Body of pancreas (tissue), 4 donors: ENCODE measurements around the gene UBE2Q2.
"Not testable (repeated sequence)": the region's sequence is repeated elsewhere in the genome, so short reads cannot be mapped to it uniquely, and the experiment has no call there.

ENCODE experiments used
- POLR2A ChIP-seq, 3 donors: fragments of 450-650 bp; IDR thresholded peaks; one replicate each; pipeline ENCODE4 v1.6.1; 2016; ENCODE audit warnings: antibody characterized with exemption in 3 of 3, mild to moderate bottlenecking in 2 of 3
- TF ChIP-seq, protein P1 (sequence below), 7 experiments: fragments of 450-650 bp in 4 of 7; fragments of 200-600 bp in 3 of 7; sonication (generic) in 3 of 7; IDR thresholded peaks; one replicate each; pipeline ENCODE4 v1.5.1; 2016 to 2019; ENCODE audit warnings: antibody characterized with exemption in 7 of 7

DNA sequence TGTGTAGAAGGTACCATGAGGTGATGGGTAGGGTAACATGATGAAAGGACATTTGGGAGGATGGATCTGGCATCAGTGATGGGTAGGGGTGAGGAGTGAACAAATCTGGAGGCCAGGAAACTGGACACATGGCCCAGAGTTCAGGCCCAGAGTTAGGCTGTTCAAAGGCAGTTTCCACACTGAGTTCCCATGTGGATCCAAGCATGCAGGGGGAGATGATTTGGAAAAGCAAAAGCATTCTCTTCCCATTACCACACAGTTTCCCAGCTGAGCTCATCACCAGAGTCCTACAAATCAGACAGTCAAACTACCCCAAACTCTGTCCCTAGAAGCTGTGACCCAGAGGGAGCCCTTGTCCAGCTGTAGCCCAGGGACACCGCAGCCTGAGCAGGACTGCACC is 46.1 kb upstream of the UBE2Q2 start:
- TF ChIP-seq, protein P1, sequence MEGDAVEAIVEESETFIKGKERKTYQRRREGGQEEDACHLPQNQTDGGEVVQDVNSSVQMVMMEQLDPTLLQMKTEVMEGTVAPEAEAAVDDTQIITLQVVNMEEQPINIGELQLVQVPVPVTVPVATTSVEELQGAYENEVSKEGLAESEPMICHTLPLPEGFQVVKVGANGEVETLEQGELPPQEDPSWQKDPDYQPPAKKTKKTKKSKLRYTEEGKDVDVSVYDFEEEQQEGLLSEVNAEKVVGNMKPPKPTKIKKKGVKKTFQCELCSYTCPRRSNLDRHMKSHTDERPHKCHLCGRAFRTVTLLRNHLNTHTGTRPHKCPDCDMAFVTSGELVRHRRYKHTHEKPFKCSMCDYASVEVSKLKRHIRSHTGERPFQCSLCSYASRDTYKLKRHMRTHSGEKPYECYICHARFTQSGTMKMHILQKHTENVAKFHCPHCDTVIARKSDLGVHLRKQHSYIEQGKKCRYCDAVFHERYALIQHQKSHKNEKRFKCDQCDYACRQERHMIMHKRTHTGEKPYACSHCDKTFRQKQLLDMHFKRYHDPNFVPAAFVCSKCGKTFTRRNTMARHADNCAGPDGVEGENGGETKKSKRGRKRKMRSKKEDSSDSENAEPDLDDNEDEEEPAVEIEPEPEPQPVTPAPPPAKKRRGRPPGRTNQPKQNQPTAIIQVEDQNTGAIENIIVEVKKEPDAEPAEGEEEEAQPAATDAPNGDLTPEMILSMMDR (IDR thresholded peaks at IDR 0.05): not testable (repeated sequence)
- not testable (repeated sequence) for TF ChIP-seq POLR2A (IDR thresholded peaks at IDR 0.05)
